Liver (tissue), 3 donors: ENCODE data around the gene TP53.

ENCODE experiments used
- CTCF ChIP-seq: fragments of 150-350 bp; IDR thresholded peaks from 2 replicates; pipeline ENCODE4 v1.5.1; 2017; ENCODE audit warnings: improper control_type of control experiment, low read depth, low read length; ENCODE audit not compliant: missing input control
- FOXA1 ChIP-seq: IDR thresholded peaks from 2 replicates; pipeline ENCODE4 v1.6.1; 2016; ENCODE audit warnings: antibody characterized with exemption
- GABPA ChIP-seq, 2 donors: IDR thresholded peaks in 1 of 2; conservative IDR thresholded peaks in 1 of 2; 2 replicates each; pipeline ENCODE4 v1.6.1; 2016; ENCODE audit warnings: antibody characterized with exemption in 2 of 2, mild to moderate bottlenecking in 1 of 2, moderate library complexity in 1 of 2
- HNF4A ChIP-seq, 2 donors: conservative IDR thresholded peaks; 2 replicates each; pipeline ENCODE4 v1.6.1; 2016; ENCODE audit warnings: antibody characterized with exemption in 2 of 2, mild to moderate bottlenecking in 2 of 2
- JUND ChIP-seq, 2 donors: IDR thresholded peaks; 2 replicates each; pipeline ENCODE4 v1.6.1; 2016; ENCODE audit warnings: antibody characterized with exemption in 2 of 2
- MAX ChIP-seq: IDR thresholded peaks from 2 replicates; pipeline ENCODE4 v1.6.1; 2016; ENCODE audit warnings: antibody characterized with exemption
- NR2F2 ChIP-seq: IDR thresholded peaks from 2 replicates; pipeline ENCODE4 v1.6.1; 2016; ENCODE audit warnings: antibody characterized with exemption
- RAD21 ChIP-seq, 2 donors: IDR thresholded peaks; 2 replicates each; pipeline ENCODE4 v1.6.1; 2016; ENCODE audit warnings: antibody characterized with exemption in 2 of 2, mild to moderate bottlenecking in 2 of 2
- RXRA ChIP-seq, 2 donors: IDR thresholded peaks; 2 replicates each; pipeline ENCODE4 v1.6.1; 2017 to 2018; ENCODE audit warnings: antibody characterized with exemption in 2 of 2, mild to moderate bottlenecking in 1 of 2
- SP1 ChIP-seq: IDR thresholded peaks from 2 replicates; pipeline ENCODE4 v1.6.1; 2018; ENCODE audit warnings: antibody characterized with exemption, mild to moderate bottlenecking
- TAF1 ChIP-seq: conservative IDR thresholded peaks from 2 replicates; pipeline ENCODE4 v1.6.1; 2016; ENCODE audit warnings: antibody characterized with exemption, mild to moderate bottlenecking
- YY1 ChIP-seq: IDR thresholded peaks from 2 replicates; pipeline ENCODE4 v1.6.1; 2016; ENCODE audit warnings: antibody characterized with exemption, mild to moderate bottlenecking
- TF ChIP-seq, protein P1 (sequence below): IDR thresholded peaks from 2 replicates; pipeline ENCODE4 v1.6.1; 2016; ENCODE audit warnings: antibody characterized with exemption, mild to moderate bottlenecking
- donor health status: healthy.
- donor health status: healthy.

GRCh38 chr17:7712111-7712771, 25.0 kb upstream of the TP53 start:
- TF ChIP-seq CTCF (no peak), FOXA1 (no peak), RXRA (IDR thresholded peaks at IDR 0.05) (no peak), NR2F2 (no peak), JUND (IDR thresholded peaks at IDR 0.05) (no peak), MAX (no peak), SP1 (no peak), RAD21 (IDR thresholded peaks at IDR 0.05) (no peak), GABPA (IDR thresholded peaks at IDR 0.05 in 1 of 2, conservative IDR thresholded peaks at IDR 0.05 in 1 of 2) (no peak), TAF1 (no peak), HNF4A (conservative IDR thresholded peaks at IDR 0.05) (no peak), YY1 (no peak)
- TF ChIP-seq, protein P1, sequence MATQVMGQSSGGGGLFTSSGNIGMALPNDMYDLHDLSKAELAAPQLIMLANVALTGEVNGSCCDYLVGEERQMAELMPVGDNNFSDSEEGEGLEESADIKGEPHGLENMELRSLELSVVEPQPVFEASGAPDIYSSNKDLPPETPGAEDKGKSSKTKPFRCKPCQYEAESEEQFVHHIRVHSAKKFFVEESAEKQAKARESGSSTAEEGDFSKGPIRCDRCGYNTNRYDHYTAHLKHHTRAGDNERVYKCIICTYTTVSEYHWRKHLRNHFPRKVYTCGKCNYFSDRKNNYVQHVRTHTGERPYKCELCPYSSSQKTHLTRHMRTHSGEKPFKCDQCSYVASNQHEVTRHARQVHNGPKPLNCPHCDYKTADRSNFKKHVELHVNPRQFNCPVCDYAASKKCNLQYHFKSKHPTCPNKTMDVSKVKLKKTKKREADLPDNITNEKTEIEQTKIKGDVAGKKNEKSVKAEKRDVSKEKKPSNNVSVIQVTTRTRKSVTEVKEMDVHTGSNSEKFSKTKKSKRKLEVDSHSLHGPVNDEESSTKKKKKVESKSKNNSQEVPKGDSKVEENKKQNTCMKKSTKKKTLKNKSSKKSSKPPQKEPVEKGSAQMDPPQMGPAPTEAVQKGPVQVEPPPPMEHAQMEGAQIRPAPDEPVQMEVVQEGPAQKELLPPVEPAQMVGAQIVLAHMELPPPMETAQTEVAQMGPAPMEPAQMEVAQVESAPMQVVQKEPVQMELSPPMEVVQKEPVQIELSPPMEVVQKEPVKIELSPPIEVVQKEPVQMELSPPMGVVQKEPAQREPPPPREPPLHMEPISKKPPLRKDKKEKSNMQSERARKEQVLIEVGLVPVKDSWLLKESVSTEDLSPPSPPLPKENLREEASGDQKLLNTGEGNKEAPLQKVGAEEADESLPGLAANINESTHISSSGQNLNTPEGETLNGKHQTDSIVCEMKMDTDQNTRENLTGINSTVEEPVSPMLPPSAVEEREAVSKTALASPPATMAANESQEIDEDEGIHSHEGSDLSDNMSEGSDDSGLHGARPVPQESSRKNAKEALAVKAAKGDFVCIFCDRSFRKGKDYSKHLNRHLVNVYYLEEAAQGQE, result no peak
